ENCODE data around the gene MAGEA3. TPM values are rescaled to one million over a fixed set of nuclear protein-coding genes. Genes with fewer than 3 reads are reported as not detected.
"Not testable (repeated sequence)": the region's sequence is repeated elsewhere in the genome, so short reads cannot be mapped to it uniquely, and the experiment has no call there.

MAGEA3 gene
- total RNA-seq, 1 experiment from 2014 or later: not detected

DNA sequence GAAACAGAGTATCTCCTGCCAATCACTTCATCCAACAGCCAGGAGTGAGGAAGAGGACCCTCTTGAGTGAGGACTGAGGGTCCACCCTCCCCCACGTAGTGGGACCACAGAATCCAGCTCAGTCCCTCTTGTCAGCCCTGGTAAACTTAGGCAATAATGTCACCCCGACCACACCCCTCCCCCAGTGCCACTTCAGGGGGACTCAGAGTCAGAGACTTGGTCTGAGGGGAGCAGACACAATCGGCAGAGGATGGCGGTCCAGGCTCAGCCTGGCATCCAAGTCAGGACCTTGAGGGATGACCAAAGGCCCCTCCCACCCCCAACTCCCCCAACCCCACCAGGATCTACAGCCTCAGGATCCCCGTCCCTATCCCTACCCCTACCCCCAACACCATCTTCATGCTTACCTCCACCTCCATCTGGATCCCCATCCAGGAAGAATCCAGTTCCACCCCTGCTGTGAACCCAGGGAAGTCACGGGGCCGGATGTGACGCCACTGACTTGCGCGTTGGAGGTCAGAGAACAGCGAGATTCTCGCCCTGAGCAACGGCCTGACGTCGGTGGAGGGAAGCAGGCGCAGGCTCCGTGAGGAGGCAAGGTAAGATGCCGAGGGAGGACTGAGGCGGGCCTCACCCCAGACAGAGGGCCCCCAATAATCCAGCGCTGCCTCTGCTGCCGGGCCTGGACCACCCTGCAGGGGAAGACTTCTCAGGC, 34.8 kb downstream of the MAGEA3 start, which contains the start of the genes CSAG1 and MAGEA12:
Gene CSAG1 (minus strand): TSS at position 461 of the 715 bp plus-strand sequence. CDS start 1,261 bp downstream, outside the sequence.
Gene MAGEA12 (plus strand): TSS at position 497 of the 715 bp plus-strand sequence. CDS start 2,405 bp downstream, outside the sequence.
- no peaks in the 10 kb centered on the region for H3K36me3 Mint-ChIP-seq (ENCODE audit: insufficient read depth, unreplicated experiment)
- ChIA-PET POLR2A (no interaction called here), CTCF (no interaction called here)
- no peak for DNase-seq (ENCODE audit: unreplicated experiment)
- no peaks in the 10 kb centered on the region for H3K9me3 Mint-ChIP-seq (ENCODE audit: unreplicated experiment)
- no TSS peak for BruUV-seq (replicated peaks)
- H3K27ac Mint-ChIP-seq (ENCODE audit: low read depth, unreplicated experiment): no peak within 1 kb of the TSS
- TF ChIP-seq, protein P1, sequence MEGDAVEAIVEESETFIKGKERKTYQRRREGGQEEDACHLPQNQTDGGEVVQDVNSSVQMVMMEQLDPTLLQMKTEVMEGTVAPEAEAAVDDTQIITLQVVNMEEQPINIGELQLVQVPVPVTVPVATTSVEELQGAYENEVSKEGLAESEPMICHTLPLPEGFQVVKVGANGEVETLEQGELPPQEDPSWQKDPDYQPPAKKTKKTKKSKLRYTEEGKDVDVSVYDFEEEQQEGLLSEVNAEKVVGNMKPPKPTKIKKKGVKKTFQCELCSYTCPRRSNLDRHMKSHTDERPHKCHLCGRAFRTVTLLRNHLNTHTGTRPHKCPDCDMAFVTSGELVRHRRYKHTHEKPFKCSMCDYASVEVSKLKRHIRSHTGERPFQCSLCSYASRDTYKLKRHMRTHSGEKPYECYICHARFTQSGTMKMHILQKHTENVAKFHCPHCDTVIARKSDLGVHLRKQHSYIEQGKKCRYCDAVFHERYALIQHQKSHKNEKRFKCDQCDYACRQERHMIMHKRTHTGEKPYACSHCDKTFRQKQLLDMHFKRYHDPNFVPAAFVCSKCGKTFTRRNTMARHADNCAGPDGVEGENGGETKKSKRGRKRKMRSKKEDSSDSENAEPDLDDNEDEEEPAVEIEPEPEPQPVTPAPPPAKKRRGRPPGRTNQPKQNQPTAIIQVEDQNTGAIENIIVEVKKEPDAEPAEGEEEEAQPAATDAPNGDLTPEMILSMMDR (IDR thresholded peaks at IDR 0.05; ENCODE audit: unreplicated experiment): no peak
- H3K4me3 Mint-ChIP-seq (ENCODE audit: unreplicated experiment): no peak within 1 kb of the TSS
- H3K27me3 Mint-ChIP-seq (ENCODE audit: insufficient read depth, unreplicated experiment): no peaks in the 10 kb centered on the region
- intact Hi-C loops (cut with micrococcal nuclease): no loop called here
- H3K4me1 Mint-ChIP-seq (ENCODE audit: insufficient read depth, unreplicated experiment): no peaks in the 10 kb centered on the region

DNA sequence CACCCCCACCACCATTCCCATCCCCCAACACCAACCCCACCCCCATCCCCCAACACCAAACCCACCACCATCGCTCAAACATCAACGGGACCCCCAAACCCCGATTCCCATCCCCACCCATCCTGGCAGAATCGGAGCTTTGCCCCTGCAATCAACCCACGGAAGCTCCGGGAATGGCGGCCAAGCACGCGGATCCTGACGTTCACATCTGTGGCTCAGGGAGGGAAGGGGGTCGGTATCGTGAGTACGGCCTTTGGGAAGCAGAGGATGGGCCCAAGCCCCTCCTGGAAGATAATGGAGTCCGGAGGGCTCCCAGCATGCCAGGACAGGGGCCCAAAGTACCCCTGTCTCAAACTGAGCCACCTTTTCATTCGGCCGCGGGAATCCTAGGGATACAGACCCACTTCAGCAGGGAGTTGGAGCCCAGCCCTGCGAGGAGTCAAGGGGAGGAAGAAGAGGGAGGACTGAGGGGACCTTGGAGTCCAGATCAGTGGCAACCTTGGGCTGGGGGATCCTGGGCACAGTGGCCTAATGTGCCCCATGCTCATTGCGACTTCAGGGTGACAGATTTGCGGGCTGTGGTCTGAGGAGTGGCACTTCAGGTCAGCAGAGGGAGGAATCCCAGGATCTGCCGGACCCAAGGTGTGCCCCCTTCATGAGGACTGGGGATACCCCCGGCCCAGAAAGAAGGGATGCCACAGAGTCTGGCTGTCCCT, 35.7 kb downstream of the MAGEA3 start:
- POLR2A ChIA-PET; intact Hi-C loops (cut with micrococcal nuclease); BruUV-seq (replicated peaks); H3K27ac Mint-ChIP-seq (ENCODE audit: low read depth, unreplicated experiment); H3K4me3 Mint-ChIP-seq (ENCODE audit: unreplicated experiment); H3K27me3 Mint-ChIP-seq (ENCODE audit: insufficient read depth, unreplicated experiment); CTCF ChIA-PET; DNase-seq (ENCODE audit: unreplicated experiment); H3K9me3 Mint-ChIP-seq (ENCODE audit: unreplicated experiment); H3K4me1 Mint-ChIP-seq (ENCODE audit: insufficient read depth, unreplicated experiment); H3K36me3 Mint-ChIP-seq (ENCODE audit: insufficient read depth, unreplicated experiment): not testable (repeated sequence)

DNA sequence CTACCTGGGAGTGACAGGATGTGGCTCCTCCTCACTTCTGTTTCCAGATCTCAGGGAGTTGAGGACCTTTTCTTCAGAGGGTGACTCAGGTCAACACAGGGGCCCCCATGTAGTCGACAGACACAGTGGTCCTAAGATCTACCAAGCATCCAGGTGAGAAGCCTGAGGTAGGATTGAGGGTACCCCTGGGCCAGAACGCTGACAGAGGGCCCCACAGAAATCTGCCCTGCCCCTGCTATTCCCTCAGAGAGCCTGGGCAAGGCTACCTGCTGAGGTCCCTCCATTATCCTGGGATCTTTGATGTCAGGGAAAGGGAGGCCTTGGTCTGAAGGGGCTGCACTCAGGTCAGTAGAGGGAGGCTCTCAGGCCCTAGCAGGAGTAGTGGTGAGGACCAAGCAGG, 36.5 kb downstream of the MAGEA3 start:
- TF ChIP-seq, protein P1 (IDR thresholded peaks at IDR 0.05; ENCODE audit: unreplicated experiment): no peak
- intact Hi-C loops (cut with micrococcal nuclease): no loop called here
- Mint-ChIP-seq H3K9me3 (ENCODE audit: unreplicated experiment) (no peaks in the 10 kb centered on the region), H3K27ac (ENCODE audit: low read depth, unreplicated experiment) (no peak overlapping the region), H3K4me3 (ENCODE audit: unreplicated experiment) (no peak overlapping the region), H3K36me3 (ENCODE audit: insufficient read depth, unreplicated experiment) (no peaks in the 10 kb centered on the region), H3K27me3 (ENCODE audit: insufficient read depth, unreplicated experiment) (no peaks in the 10 kb centered on the region), H3K4me1 (ENCODE audit: insufficient read depth, unreplicated experiment) (no peaks in the 10 kb centered on the region)
- BruUV-seq (replicated peaks): no TSS peak
- POLR2A ChIA-PET: no interaction called here
- DNase-seq (ENCODE audit: unreplicated experiment): no peak
- CTCF ChIA-PET: no interaction called here

DNA sequence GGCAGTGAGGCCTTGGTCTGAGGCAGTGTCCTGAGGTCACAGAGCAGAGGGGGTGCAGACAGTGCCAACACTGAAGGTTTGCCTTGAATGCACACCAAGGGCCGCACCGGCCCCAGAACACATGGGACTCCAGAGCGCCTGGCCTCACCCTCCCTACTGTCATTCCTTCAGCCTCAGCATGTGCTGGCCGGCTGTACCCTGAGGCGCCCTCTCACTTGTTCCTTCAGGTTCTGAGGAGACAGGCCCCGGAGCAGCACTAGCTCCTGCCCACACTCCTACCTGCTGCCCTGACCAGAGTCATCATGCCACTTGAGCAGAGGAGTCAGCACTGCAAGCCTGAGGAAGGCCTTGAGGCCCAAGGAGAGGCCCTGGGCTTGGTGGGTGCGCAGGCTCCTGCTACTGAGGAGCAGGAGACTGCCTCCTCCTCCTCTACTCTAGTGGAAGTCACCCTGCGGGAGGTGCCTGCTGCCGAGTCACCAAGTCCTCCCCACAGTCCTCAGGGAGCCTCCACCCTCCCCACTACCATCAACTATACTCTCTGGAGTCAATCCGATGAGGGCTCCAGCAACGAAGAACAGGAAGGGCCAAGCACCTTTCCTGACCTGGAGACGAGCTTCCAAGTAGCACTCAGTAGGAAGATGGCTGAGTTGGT, 37.4 kb downstream of the MAGEA3 start:
- BruUV-seq (replicated peaks): no TSS peak
- ChIA-PET CTCF (interaction anchor here (0.7 to 1.2 kb wide), 2 partner anchors 8 to 190 kb away, joined by 3 to 4 read pairs; no protein-coding TSS in a partner anchor), POLR2A (no interaction called here)
- no peak overlapping the region for H3K27ac Mint-ChIP-seq (ENCODE audit: low read depth, unreplicated experiment)
- no peak overlapping the region for H3K4me3 Mint-ChIP-seq (ENCODE audit: unreplicated experiment)
- H3K36me3 Mint-ChIP-seq (ENCODE audit: insufficient read depth, unreplicated experiment): no peaks in the 10 kb centered on the region
- no peaks in the 10 kb centered on the region for H3K27me3 Mint-ChIP-seq (ENCODE audit: insufficient read depth, unreplicated experiment)
- intact Hi-C loops (cut with micrococcal nuclease): no loop called here
- DNase-seq (ENCODE audit: unreplicated experiment): no peak
- no peaks in the 10 kb centered on the region for H3K9me3 Mint-ChIP-seq (ENCODE audit: unreplicated experiment)
- H3K4me1 Mint-ChIP-seq (ENCODE audit: insufficient read depth, unreplicated experiment): no peaks in the 10 kb centered on the region
- TF ChIP-seq, protein P1 (IDR thresholded peaks at IDR 0.05; ENCODE audit: unreplicated experiment): no peak

DNA sequence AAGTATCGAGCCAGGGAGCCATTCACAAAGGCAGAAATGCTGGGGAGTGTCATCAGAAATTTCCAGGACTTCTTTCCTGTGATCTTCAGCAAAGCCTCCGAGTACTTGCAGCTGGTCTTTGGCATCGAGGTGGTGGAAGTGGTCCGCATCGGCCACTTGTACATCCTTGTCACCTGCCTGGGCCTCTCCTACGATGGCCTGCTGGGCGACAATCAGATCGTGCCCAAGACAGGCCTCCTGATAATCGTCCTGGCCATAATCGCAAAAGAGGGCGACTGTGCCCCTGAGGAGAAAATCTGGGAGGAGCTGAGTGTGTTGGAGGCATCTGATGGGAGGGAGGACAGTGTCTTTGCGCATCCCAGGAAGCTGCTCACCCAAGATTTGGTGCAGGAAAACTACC, 37.9 kb downstream of the MAGEA3 start:
- H3K27ac Mint-ChIP-seq (ENCODE audit: low read depth, unreplicated experiment); POLR2A ChIA-PET; intact Hi-C loops (cut with micrococcal nuclease): not testable (repeated sequence)

More for the DNA sequence above, 37.9 kb downstream of the MAGEA3 start:
- BruUV-seq (replicated peaks); H3K36me3 Mint-ChIP-seq (ENCODE audit: insufficient read depth, unreplicated experiment); DNase-seq (ENCODE audit: unreplicated experiment); H3K4me3 Mint-ChIP-seq (ENCODE audit: unreplicated experiment); H3K27me3 Mint-ChIP-seq (ENCODE audit: insufficient read depth, unreplicated experiment); H3K4me1 Mint-ChIP-seq (ENCODE audit: insufficient read depth, unreplicated experiment); H3K9me3 Mint-ChIP-seq (ENCODE audit: unreplicated experiment): not testable (repeated sequence)
- CTCF ChIA-PET: interaction anchor here (1.2 kb wide), 1 partner anchor 189 kb away, joined by 3 read pairs; no protein-coding TSS in a partner anchor

Measured in MCF 10A (cell line).